ENCODE measurements around the gene PDE7B.

DNA sequence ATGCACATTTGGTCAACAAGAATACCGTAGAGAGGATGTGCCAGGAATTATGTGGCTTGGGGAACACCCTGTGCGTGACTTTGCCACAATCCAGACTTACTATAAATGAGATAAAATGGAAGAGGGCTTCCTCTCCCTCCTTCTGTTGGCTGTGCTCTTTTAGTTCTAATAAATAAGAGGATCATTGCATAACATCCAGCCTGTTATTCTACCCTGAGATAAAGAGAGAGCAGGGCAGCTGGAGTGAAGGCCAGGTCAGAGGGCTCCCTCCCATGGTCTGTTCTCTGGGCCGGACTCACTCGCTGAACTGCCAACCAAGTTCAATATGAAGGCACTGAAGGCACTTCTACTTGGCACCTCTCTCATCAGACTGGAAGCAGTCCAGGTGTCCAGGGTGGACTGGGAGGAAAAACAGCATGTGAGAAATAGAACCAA is 306.9 kb downstream of the PDE7B start:
- TF ChIP-seq, protein P1, sequence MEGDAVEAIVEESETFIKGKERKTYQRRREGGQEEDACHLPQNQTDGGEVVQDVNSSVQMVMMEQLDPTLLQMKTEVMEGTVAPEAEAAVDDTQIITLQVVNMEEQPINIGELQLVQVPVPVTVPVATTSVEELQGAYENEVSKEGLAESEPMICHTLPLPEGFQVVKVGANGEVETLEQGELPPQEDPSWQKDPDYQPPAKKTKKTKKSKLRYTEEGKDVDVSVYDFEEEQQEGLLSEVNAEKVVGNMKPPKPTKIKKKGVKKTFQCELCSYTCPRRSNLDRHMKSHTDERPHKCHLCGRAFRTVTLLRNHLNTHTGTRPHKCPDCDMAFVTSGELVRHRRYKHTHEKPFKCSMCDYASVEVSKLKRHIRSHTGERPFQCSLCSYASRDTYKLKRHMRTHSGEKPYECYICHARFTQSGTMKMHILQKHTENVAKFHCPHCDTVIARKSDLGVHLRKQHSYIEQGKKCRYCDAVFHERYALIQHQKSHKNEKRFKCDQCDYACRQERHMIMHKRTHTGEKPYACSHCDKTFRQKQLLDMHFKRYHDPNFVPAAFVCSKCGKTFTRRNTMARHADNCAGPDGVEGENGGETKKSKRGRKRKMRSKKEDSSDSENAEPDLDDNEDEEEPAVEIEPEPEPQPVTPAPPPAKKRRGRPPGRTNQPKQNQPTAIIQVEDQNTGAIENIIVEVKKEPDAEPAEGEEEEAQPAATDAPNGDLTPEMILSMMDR (IDR thresholded peaks at IDR 0.05) = no peak
- TF ChIP-seq TCF7L2 (IDR thresholded peaks at IDR 0.05; ENCODE audit: low read depth, low read length) = no peak
- no peak for TF ChIP-seq POLR2AphosphoS5 (IDR thresholded peaks at IDR 0.05; ENCODE audit: low read depth, low read length)
- TF ChIP-seq, protein P2, sequence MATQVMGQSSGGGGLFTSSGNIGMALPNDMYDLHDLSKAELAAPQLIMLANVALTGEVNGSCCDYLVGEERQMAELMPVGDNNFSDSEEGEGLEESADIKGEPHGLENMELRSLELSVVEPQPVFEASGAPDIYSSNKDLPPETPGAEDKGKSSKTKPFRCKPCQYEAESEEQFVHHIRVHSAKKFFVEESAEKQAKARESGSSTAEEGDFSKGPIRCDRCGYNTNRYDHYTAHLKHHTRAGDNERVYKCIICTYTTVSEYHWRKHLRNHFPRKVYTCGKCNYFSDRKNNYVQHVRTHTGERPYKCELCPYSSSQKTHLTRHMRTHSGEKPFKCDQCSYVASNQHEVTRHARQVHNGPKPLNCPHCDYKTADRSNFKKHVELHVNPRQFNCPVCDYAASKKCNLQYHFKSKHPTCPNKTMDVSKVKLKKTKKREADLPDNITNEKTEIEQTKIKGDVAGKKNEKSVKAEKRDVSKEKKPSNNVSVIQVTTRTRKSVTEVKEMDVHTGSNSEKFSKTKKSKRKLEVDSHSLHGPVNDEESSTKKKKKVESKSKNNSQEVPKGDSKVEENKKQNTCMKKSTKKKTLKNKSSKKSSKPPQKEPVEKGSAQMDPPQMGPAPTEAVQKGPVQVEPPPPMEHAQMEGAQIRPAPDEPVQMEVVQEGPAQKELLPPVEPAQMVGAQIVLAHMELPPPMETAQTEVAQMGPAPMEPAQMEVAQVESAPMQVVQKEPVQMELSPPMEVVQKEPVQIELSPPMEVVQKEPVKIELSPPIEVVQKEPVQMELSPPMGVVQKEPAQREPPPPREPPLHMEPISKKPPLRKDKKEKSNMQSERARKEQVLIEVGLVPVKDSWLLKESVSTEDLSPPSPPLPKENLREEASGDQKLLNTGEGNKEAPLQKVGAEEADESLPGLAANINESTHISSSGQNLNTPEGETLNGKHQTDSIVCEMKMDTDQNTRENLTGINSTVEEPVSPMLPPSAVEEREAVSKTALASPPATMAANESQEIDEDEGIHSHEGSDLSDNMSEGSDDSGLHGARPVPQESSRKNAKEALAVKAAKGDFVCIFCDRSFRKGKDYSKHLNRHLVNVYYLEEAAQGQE (IDR thresholded peaks at IDR 0.05; ENCODE audit: insufficient read depth in 1 of 2, low read depth in 2 of 2, low read length in 1 of 2) = no peak
- no peak for TF ChIP-seq SIN3A (IDR thresholded peaks at IDR 0.05; ENCODE audit: borderline replicate concordance, insufficient read depth, low read depth, low read length)

Measured in Panc1 (cell line).